RPMI8226 (cell line): ENCODE data around the gene THRA.

Experiments
- DNase-seq: peaks from one replicate; pipeline ENCODE4 v3.0.0-alpha.2; 2015

THRA gene

DNA sequence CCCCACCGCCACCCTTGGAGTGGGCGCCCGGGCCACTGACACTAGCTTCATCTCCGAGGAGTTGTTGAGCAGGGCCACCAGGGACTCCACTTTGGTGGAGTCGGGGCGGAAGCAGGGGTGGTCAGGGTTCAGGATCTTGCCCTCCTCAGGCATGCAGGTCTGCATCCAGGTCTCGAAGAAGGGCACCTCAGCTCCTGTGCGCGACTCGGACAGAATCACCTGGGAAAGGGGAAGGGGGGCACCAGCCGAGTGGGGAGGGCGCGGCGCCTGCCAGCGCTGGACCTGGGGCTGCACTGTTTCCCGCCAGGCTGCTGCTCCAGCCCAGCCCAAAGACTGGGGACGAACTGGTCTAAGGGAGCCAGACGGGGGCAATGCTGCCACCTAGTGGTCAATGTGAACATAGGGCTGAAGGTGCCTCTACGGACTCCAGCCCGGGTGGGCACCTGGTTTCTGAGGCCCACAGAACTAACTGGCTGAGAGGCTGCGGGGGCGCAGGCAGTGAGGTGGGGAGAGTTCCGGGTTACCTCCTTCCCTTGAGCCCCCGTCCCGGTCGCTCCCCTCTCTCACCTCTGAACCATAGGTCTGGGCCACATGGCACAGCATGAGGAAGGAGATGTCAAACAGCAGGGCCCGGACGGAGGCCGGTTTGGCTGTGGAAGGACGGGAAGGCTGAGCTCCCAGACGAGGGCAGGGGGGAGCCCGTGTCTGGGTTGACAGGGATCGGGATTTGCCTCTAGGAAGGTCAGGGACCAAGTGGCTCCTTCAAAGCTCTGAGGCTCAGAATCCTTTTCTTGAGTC, 35.8 kb upstream of the THRA start:
- peak; percentile 79 for DNase-seq

DNA sequence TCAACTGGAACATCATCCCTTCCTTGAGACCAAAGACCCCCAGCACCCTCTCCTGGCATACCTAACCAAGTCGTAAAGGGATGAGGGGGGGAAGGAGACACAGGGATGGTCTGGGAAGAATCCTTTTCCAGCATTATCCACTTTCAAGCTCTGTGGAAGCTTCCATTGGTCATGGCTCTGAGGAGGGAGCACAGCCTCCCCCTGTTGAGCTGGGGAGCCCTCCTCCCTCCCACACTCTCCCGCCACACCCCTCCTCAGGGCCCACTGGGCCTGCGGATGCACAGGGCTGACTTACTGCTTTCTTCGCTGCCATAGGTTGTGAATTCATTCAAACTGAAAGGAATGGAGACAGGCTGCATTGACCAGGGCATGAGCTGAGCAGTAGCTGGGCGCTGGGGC, 35.2 kb upstream of the THRA start:
- DNase-seq = no peak

- no peak for DNase-seq
Measured at GRCh38 chr17:40028595-40028994, 34.2 kb upstream of the THRA start.

DNA sequence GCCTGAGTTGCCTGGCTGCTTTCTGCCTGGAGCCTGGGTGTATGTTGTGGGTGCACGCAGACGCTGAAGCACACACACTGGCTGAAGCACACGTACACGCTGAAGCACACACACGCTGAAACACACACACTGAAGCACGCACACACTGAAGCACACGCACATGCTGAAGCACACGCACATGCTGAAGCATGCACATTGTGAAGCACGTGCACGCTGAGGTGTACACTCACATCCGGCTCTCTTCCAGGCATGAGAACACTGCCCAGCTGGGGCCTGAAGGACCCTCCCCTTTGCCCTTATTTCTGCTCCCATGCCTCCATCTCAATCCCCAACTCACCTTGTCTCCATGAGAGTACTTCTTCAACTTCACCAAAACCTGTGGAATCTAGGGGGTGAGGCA, 31.1 kb upstream of the THRA start:
- DNase-seq = no peak

DNA sequence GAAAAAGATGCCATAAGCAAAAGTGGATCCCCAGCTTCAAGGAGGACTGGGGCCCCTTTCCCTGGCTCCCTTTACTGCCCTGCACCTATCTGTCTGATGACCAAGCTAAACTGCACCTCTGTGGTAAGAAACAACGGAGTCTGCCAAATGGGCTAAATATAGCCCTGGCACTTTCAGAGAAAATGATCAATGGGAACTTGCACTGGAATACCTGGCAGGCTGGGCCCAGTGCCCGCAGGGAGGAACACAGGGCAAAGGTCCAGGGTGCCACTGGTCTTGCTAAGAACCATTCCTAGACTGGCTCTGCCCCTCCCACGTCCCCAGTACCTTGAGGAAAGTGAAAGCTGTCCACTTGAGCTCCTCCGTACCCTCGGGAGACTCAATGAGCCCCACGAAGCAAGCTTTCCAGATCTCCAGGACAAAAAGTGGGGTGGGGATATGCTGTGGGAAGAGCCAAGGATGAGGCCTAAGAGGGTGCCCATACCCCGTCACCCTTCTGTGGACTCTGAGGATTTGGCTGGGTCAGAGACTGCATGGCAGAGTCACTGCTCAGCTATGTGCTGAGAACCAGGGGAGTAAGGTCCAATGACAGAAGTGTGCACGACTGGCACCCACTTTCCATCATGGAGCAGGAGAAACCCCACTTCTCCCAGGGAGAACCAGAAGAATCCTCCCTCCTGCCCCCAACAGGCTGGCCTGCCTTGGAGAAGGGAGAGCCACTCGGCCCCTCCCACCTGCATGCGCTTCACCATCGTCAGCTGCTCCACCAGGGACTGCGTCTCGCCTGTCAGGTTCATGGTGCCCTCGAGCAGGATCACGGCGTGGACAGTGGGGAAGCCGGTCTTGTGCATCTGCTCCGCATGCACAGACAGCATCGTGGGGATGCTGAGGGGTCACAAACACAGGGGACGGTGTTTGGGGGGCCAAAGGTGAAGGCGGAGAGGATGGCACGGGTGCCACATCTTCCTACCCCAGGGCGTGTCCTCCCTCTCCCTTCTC, 30.1 kb upstream of the THRA start:
- no peak for DNase-seq

DNA sequence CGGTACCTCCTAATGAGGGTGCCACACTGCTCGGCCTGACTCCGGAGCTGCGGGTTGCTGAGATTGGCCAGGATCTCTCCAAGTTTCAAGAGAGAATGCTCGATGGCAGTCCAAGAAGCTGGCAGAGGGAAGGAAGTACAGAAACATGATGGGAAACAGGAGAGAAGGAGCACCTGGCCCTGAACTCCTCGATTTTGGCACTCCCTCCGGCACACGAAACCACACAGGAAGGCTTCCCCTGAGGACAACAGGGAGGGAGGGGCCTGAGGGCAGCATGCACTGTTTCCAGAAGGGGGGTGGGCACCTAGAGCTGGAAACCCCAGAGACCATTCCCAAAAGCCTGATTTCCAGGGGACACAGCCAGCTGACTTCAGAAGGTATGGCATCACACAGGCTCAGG, 29.4 kb upstream of the THRA start:
- no peak for DNase-seq

DNA sequence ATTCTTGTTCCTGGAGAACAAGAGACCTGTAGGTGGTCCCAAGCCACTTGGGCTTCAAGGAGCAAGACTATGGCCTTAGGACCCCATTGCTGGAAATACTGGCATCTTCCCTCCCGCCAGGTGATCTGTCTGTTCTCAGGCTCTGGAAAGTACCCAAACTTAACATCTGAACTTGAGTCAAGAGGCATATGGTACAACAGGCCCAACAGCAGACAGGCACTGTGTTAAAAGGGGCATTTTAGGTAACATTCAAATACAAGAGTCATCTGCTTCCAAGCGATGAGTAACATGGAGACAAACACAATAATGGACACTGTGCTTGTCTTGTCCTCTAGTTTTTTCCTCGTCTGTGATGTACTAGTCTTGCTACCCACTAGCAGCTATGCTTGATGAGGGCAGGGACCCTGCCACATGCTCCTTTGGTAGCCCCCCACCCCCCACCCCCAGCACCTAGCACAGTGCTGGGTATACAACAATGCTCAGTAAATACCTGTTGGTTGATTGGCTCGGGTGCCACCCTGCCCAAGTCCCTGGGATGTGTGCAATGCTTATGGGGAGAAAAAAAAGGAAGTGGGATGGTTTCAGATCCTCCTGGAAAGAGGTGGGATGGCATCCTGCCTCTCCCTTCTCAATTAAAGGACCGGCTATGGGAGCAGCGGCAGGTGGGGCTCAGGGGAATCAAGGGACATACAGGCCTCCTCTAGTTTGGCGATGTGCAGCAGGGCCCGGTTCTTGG, 28.2 kb upstream of the THRA start:
- no peak for DNase-seq

DNA sequence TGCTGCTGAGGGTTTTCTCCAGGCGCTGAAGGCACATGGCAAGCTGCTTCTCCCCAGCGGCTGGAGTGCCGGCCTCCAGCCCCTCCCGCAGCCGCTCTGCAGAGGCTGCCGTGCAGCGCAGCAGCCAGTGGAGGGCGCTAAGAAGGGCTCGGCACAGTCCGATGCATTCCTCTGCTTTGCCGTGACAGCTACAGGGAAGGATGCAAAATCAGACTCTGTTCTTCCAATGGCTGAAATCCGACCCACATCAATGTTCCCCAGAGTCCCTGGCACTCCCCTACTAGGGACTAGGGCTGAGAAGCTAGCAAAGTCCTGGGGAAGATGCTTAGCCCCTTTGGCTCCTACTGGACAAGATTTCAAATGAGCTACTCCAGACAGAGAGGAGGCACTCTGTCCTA, 27.6 kb upstream of the THRA start:
- no peak for DNase-seq

GRCh38 chr17:40038882-40039513, 23.8 kb upstream of the THRA start:
- no peak for DNase-seq

DNA sequence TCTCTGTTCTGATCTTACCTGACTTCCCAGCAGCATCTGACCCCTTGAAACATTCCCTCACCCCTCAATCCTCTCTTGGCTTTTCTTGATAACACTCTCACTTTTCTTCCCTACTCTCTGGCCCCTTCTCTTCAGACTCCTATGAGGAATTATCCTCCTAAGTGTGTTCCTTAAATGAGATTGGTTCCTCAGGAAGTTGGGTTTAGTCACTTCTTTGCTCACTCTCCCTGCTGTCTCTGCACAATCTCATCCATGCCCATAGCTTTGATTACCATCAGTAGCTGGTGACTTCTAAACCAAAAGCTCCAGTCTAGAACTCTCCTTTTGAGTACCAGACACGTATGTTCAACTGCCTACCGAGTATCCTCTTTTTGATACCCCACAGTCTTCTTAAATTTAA, 21.6 kb upstream of the THRA start:
- DNase-seq = no peak

GRCh38 chr17:40056379-40057015, 6.3 kb upstream of the THRA start:
- no peak for DNase-seq

DNA sequence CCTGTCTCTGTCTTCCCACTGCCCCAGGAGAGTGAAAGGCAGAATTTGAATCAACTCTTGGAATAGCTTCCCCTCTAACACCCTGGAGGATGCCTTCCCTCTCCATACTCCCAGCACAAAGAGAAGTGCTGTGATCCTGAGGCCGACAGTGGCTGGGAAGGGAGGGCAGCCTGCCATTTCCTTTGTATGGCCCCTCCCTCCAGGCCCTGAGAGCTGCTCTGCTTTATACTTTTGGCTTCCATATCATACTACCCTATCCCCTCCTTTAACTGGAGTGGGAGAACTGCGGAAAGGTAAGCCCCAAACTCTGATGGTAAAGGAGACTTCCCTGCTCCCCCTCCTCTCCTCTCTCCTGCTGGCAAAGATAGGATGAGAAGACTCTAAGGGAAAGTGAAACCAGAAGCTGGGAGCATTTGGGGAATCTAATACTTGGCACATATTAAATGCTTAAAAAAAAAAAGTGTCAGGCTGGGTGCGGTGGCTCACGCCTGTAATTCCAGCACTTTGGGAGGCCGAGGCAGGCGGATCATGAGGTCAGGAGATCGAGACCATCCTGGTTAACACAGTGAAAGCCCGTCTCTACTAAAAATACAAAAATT, 4.5 kb upstream of the THRA start:
- DNase-seq = no peak

DNA sequence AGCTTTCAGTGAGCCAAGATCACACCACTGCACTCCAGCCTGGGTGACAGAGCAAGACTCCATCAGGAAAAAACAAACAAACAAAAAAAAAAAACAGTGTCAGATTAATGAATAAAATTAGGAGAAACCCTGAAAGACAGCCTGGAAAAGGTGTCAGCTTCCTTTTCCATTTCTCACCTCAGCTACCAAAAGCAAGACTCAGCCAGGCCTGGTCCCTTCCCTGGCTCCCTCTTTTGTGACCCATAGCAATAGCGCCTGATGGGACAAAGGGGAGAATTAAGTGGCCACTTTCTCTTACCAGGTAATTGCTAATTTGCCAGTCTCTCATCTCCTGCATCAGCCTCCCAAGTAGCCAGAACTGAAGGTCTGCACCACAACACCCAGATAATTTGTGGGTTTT, 3.9 kb upstream of the THRA start:
- DNase-seq = no peak

DNA sequence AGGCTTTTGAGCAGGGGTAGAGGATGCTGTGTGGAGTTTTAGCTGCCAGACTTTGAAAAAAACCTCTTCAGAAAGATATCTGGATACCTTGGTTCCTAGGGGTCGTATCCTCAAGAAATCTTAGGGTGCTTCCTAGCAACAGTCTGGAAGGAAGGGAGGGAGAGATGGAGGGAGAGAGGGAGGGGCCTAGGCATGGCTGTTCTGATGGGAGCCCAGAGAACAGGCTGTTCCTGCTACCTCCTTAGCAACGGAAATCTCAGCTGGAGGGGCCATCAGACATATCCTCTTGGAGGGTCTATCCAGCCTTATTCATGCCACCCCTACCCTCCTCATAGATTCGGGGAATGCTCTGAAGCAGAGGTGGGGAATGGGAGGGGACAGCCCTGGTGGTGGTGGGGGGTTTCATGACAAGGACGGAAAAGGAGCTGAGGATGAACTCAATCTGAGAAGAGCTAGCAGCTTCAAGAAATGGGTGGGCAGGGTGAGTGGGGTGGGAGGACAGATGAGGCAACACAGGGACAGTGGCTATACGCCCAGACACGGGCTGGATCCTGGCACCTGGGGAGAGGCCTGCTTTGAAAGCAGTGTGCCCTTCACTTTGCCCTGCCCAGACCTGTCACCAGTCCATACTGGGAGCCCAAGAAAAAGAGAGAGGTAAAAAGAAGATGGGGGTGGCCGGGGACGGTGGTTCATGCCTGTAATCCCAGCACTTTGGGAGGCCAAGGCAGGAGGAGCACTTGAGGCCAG, 2.9 kb upstream of the THRA start:
- DNase-seq = no peak

DNA sequence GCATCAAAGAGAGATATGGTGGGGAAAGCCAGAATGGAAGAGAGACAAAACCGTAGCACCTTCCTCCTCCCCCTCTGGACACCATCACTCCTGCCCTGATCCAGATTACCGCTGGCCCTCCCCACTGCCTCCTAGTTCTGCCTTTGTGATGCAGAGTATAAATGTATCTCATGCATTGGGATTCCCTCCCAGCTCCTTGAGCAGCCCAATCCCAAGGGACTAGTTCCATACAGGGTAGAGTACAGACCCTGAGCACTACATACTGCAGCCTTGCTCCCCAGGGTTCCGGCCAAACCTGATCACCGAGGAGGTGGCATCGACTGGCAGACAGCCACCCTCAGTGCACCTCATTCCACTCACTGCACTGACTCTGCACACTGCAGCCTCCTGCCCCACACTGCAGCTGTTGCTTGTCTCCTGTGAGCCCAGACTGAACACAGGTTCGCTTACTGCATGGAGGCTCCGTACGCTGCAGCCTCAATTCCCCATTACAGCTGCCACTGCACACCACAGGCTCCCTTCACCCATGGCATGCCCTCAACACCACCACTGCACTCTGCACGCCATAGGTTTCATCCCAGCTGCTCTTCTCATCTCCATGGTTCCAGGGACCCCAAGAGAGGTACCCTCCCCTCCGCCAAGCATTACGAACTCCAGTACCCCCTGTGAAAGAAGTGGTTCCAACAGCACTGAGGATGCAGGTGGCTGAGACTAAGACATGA, 1.7 kb upstream of the THRA start:
- no peak for DNase-seq

DNA sequence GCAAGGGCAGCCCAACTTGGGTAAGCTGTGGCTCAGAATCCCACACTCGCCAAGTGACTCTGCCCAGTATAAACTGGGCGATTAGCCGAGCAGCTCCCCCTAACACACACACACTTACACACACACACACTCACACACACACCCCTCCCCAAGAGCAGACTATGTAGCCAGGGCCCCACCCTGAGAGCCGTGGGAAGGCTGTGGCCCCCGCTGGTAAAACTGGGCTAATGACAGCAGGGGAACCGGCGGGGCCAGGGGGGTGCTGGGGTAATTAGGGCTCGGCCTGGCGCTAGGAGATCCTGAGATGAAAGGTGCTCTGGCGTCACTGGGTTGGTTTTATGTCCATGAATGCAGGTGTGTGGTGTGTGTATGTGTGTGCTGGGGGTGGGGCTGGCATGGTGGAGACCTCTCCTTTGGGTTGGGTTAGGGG, 1.1 kb upstream of the THRA start:
- DNase-seq = no peak

- peak; percentile 36 for DNase-seq
Measured at GRCh38 chr17:40063187-40063771, 514 bp downstream of the THRA start.

- DNase-seq = no peak
Measured at GRCh38 chr17:40063901-40064531, 1.3 kb downstream of the THRA start.

- DNase-seq = no peak
Measured at GRCh38 chr17:40064971-40065768, 2.4 kb downstream of the THRA start.
